Esophagus squamous epithelium (tissue), 4 donors: ENCODE measurements around the gene TLR3.

Experiments used
- POLR2A ChIP-seq, 4 donors: fragments of 450-650 bp; IDR thresholded peaks; one replicate each; pipeline ENCODE4 v1.6.1; 2017; ENCODE audit warnings: antibody characterized with exemption in 4 of 4, mild to moderate bottlenecking in 4 of 4, moderate library complexity in 3 of 4
- TF ChIP-seq, protein P1 (sequence below), 6 experiments: fragments of 450-650 bp in 4 of 6; fragments of 200-600 bp in 2 of 6; sonication (generic) in 2 of 6; IDR thresholded peaks; one replicate each; pipeline ENCODE4 v1.5.1; 2016 to 2019; ENCODE audit warnings: antibody characterized with exemption in 6 of 6, mild to moderate bottlenecking in 4 of 6, moderate library complexity in 4 of 6

DNA sequence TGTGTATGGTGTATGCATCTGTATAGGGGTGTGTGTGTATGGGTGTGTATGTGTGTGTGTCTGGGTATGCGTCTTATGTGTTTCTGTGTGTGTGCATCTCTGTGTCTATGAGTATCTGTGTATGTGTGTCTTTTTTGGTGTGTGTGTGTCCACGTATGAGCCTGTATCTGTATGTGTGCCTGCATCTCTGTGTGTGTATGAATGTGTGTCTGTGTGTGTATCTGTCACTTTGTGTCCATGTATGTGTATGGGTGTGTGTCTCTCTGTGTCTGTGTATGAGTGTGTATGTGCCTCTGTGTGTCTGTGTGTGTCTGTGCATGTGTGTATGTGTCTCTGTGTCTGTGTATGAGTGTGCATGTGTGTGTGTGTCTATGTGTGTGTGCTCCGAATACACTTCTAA, 59.9 kb downstream of the TLR3 start:
- no peak for TF ChIP-seq POLR2A (IDR thresholded peaks at IDR 0.05)
- TF ChIP-seq, protein P1, sequence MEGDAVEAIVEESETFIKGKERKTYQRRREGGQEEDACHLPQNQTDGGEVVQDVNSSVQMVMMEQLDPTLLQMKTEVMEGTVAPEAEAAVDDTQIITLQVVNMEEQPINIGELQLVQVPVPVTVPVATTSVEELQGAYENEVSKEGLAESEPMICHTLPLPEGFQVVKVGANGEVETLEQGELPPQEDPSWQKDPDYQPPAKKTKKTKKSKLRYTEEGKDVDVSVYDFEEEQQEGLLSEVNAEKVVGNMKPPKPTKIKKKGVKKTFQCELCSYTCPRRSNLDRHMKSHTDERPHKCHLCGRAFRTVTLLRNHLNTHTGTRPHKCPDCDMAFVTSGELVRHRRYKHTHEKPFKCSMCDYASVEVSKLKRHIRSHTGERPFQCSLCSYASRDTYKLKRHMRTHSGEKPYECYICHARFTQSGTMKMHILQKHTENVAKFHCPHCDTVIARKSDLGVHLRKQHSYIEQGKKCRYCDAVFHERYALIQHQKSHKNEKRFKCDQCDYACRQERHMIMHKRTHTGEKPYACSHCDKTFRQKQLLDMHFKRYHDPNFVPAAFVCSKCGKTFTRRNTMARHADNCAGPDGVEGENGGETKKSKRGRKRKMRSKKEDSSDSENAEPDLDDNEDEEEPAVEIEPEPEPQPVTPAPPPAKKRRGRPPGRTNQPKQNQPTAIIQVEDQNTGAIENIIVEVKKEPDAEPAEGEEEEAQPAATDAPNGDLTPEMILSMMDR (IDR thresholded peaks at IDR 0.05), result no peak
